HEK293T (cell line): ENCODE measurements around the gene KDM2A.

Experiments used
- ARNT ChIP-seq: fragments of 450-650 bp; IDR thresholded peaks from 2 replicates; pipeline ENCODE4 v1.6.1; 2017; ENCODE audit warnings: mild to moderate bottlenecking
- BHLHE40 ChIP-seq: fragments of 450-650 bp; IDR thresholded peaks from 2 replicates; pipeline ENCODE4 v1.6.1; 2016; ENCODE audit warnings: mild to moderate bottlenecking, moderate library complexity, borderline replicate concordance
- ELF4 ChIP-seq: fragments of 450-650 bp; IDR thresholded peaks from 2 replicates; pipeline ENCODE4 v1.6.1; 2017; ENCODE audit warnings: antibody characterized with exemption
- FOXK2 ChIP-seq: fragments of 450-650 bp; IDR thresholded peaks from 2 replicates; pipeline ENCODE4 v1.6.1; 2016; ENCODE audit warnings: mild to moderate bottlenecking
- FOXM1 ChIP-seq: fragments of 450-650 bp; IDR thresholded peaks from 2 replicates; pipeline ENCODE4 v1.6.1; 2017; ENCODE audit warnings: mild to moderate bottlenecking, borderline replicate concordance
- HDGF ChIP-seq: fragments of 450-650 bp; IDR thresholded peaks from 2 replicates; pipeline ENCODE4 v1.6.1; 2017; ENCODE audit warnings: antibody characterized with exemption, borderline replicate concordance
- L3MBTL2 ChIP-seq: fragments of 450-650 bp; conservative IDR thresholded peaks from 2 replicates; pipeline ENCODE4 v1.6.1; 2016; ENCODE audit warnings: mild to moderate bottlenecking
- LEF1 ChIP-seq: fragments of 450-650 bp; IDR thresholded peaks from 2 replicates; pipeline ENCODE4 v1.6.1; 2017; ENCODE audit warnings: mild to moderate bottlenecking, borderline replicate concordance
- SP1 ChIP-seq: fragments of 450-650 bp; IDR thresholded peaks from 2 replicates; pipeline ENCODE4 v1.6.1; 2017
- SUZ12 ChIP-seq: fragments of 450-650 bp; IDR thresholded peaks from 2 replicates; pipeline ENCODE4 v1.6.1; 2016; ENCODE audit warnings: mild to moderate bottlenecking
- TARDBP ChIP-seq: fragments of 450-650 bp; IDR thresholded peaks from 2 replicates; pipeline ENCODE4 v1.6.1; 2016
- ZNF384 ChIP-seq: fragments of 450-650 bp; IDR thresholded peaks from 2 replicates; pipeline ENCODE4 v1.6.1; 2016
- TF ChIP-seq, protein P1 (sequence below): fragments of 450-650 bp; IDR thresholded peaks from 2 replicates; pipeline ENCODE4 v1.6.1; 2016

DNA sequence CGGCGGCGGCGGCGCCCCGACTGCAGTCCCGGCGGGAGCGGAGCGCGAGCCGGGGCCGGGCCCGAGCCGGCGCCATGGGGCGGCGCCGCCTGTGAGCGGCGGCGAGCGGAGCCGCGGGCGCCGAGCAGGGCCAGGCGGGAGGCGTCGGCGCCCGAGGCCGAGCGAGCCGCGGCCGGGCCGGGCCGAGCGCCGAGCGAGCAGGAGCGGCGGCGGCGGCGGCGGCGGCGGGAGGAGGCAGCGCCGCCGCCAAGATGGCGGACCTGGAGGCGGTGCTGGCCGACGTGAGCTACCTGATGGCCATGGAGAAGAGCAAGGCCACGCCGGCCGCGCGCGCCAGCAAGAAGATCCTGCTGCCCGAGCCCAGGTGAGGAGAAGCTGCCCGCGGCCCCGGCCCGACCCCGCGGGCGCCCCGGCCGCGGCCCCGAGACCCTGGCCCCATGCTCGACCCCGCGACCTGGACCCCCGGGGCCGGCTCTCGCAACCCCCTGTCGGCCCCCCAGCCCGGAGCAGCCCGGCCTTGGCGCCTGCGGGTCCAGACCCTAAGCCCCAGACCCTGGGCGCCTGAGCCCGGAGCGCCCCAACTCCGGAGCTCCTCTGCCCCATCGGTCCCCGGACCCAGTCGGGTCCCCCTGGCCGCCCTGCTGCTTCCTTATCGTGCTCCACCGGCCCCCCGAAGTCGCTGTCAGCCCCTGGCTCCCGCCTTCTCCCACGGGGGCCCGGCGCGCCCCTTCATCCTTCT, 147.6 kb downstream of the KDM2A start, which contains the start of gene GRK2:
- TF ChIP-seq HDGF (no peak), TARDBP (no peak), ELF4 (no peak), SP1 (no peak), BHLHE40 (no peak), FOXM1 (no peak), SUZ12 (no peak), FOXK2 (no peak), L3MBTL2 (no peak), ARNT (no peak), ZNF384 (no peak), LEF1 (no peak)
- TF ChIP-seq, protein P1, sequence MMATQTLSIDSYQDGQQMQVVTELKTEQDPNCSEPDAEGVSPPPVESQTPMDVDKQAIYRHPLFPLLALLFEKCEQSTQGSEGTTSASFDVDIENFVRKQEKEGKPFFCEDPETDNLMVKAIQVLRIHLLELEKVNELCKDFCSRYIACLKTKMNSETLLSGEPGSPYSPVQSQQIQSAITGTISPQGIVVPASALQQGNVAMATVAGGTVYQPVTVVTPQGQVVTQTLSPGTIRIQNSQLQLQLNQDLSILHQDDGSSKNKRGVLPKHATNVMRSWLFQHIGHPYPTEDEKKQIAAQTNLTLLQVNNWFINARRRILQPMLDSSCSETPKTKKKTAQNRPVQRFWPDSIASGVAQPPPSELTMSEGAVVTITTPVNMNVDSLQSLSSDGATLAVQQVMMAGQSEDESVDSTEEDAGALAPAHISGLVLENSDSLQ, result no peak
